ENCODE results near the gene KTN1. TPM values are rescaled to one million over a fixed set of nuclear protein-coding genes. Genes with fewer than 3 reads are reported as not detected.

KTN1 gene, protein sequence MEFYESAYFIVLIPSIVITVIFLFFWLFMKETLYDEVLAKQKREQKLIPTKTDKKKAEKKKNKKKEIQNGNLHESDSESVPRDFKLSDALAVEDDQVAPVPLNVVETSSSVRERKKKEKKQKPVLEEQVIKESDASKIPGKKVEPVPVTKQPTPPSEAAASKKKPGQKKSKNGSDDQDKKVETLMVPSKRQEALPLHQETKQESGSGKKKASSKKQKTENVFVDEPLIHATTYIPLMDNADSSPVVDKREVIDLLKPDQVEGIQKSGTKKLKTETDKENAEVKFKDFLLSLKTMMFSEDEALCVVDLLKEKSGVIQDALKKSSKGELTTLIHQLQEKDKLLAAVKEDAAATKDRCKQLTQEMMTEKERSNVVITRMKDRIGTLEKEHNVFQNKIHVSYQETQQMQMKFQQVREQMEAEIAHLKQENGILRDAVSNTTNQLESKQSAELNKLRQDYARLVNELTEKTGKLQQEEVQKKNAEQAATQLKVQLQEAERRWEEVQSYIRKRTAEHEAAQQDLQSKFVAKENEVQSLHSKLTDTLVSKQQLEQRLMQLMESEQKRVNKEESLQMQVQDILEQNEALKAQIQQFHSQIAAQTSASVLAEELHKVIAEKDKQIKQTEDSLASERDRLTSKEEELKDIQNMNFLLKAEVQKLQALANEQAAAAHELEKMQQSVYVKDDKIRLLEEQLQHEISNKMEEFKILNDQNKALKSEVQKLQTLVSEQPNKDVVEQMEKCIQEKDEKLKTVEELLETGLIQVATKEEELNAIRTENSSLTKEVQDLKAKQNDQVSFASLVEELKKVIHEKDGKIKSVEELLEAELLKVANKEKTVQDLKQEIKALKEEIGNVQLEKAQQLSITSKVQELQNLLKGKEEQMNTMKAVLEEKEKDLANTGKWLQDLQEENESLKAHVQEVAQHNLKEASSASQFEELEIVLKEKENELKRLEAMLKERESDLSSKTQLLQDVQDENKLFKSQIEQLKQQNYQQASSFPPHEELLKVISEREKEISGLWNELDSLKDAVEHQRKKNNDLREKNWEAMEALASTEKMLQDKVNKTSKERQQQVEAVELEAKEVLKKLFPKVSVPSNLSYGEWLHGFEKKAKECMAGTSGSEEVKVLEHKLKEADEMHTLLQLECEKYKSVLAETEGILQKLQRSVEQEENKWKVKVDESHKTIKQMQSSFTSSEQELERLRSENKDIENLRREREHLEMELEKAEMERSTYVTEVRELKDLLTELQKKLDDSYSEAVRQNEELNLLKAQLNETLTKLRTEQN (N-terminal part only)
- total RNA-seq = 164 TPM

DNA sequence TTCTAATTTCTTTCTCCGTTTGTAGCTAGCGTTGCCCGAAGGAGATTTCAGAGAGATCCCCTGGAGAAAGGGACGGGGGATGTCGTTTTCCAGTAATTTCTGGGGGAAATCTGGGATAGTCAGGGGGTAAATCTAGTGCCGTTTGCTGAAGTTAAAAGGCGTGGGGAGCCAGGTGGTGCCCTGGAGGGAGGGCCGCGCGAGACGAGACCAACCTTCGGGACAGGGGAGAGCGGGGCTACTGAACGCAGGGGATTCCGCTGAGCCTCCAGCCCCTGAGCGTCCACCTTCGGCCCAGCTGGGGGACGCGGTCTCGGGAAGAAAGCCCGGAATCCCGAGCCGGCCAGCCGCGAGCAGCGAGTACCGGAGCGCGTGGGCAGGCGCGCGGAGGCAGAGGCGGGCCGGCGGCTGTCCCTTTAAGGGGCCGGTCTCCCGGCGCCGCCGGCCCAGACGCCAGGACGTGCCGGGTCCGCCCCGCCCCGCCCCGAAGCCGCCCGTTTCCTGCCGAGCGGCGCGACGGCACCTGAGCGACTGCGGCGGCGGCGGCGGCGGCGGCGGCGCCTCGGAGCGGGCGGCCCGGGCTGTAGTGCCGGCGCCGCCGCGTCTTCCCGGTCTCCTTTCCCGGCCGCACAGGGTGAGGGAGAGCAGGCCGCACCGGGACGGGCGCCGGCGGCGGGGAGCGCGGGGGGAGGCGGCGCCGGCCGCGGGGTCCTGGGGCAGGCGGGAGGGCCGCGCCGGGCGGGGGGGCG is at the start of gene KTN1:
Gene KTN1, plus strand, starts transcription at position 484 of the 746 bp plus-strand sequence. CDS start 31,842 bp downstream, outside the sequence.

Other genes starting within 250 kb of the KTN1 start
- 29.7 TPM for gene ATG14, start 168.4 kb upstream of the KTN1 start, total RNA-seq
- gene TBPL2, start 139.6 kb upstream of the KTN1 start, total RNA-seq = not detected

Data from camera-type eye (tissue), 1 donor.